Right cardiac atrium (tissue), 5 donors: ENCODE measurements around the gene SPATS2. TPM values are rescaled to one million over a fixed set of nuclear protein-coding genes. Genes with fewer than 3 reads are reported as not detected.
A peak's percentile ranks its signal among the peaks of the same experiment; 100 is the strongest.

Experiments used
- ATAC-seq, 2 donors: fragments of 200-7000 bp; cut with Tn5 transposase; one replicate each; pipeline versions ENCODE4 v1.8.0 to v1.9.1; 2020; ENCODE audit warnings: moderate library complexity in 2 of 2, mild to moderate bottlenecking in 1 of 2
- DNase-seq, 3 donors: peaks; one replicate each; pipeline ENCODE4 v3.0.0-alpha.2; 2020
- H3K27ac ChIP-seq: one replicate; pipeline ENCODE4 v1.5.1; 2013; ENCODE audit warnings: mild to moderate bottlenecking, low read length, control low read depth, moderate library complexity
- H3K27me3 ChIP-seq: one replicate; pipeline ENCODE4 v1.6.1; 2013; ENCODE audit not compliant: control insufficient read depth, insufficient read depth
- H3K4me1 ChIP-seq: one replicate; pipeline ENCODE4 v1.6.1; 2013; ENCODE audit warnings: low read length; ENCODE audit not compliant: control insufficient read depth, insufficient read depth
- H3K4me3 ChIP-seq: one replicate; pipeline ENCODE4 v1.5.1; 2013; ENCODE audit warnings: low read length, control low read depth
- H3K9me3 ChIP-seq: one replicate; pipeline ENCODE4 v1.6.1; 2013; ENCODE audit warnings: low read length; ENCODE audit not compliant: control insufficient read depth
- WGBS: extraction: QIAGEN DNeasy Blood & Tissue Kit; methylation state at CpG from one replicate; pipeline ENCODE4 v1.1.7; 2013; 5-methylcytosine and 5-hydroxymethylcytosine counted together
- intact Hi-C, 4 donors: fragments of 100-400 bp; cut with DNase I; formaldehyde crosslinking; loops; one replicate each; pipeline versions ENCODE4 v1.11.0 to v1.14.0; 2022 to 2023
- polyA plus RNA-seq: library from polyadenylated mRNA; stranded (reverse); fragments of 200-250 nt; gene quantifications from one replicate; pipeline ENCODE4 v1.2.3, GENCODE V29; 2013
- total RNA-seq, 4 donors: library from RNA; stranded (reverse); fragmentation: NEBNext Ultra II Directional; extraction: Animal tissue kit (Norgen Biotek cat#: 25700); gene quantifications; one replicate each; pipeline ENCODE4 v1.2.1, GENCODE V29; 2021
- donor health status: healthy with polysubstance abuse.
- donor health status: DM: no; HTN: yes; CAD: no.
- donor health status: DM: no; HTN: no; CAD: no.
- donor health status: DM: no; HTN: yes; CAD: no; lungs with severe emphysema.
- donor health status: DM: yes; HTN: yes; CAD: no.

Gene SPATS2
- total and polyA plus RNA-seq, 5 donors, result 5.5 to 10.3 (median 9.0) TPM

DNA sequence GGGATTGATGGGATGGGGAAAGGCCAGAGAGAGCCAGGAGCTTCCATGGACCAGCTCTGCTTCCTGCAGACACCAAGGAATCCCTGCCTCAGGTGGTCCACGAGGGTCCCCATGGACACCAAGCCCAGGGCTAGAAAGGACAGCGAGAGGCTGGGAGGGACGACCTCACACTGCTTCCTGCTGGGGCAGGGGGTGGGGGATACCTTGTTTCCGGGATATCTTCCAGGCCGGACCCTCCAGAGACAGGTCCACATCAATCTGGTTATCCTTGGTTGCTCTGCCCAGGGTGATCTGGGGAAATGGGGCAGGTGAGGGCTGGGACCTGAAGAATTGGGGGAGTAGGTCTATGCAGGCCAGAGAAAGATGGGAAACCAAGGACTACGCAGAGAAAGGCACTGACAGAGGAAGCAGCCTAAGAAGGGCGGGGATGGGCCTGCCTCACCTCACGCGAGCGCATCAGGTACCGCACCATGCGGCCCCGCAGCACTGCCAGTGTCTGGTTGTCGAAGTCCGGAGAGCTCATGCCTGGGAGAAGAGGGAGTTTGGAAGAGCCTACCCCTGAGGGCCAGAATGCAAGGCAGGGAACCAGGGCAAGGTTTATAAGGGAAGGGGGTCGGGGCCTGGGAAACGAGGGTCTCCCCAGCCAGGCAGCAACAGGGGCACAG is 191.9 kb downstream of the SPATS2 start:
- 94% methylated on average over 17 of the region's 17 CpGs for WGBS
- intact Hi-C loops, result no loop called here
- DNase-seq (peak in 1 of 3 donors; percentile 35), ATAC-seq (no peak)
- no peak overlapping the region for H3K27ac ChIP-seq
- H3K4me3 ChIP-seq, result no peak overlapping the region
- no peaks in the 10 kb centered on the region for H3K9me3 ChIP-seq
- H3K27me3 ChIP-seq, result no peaks in the 10 kb centered on the region
- H3K4me1 ChIP-seq, result no peaks in the 10 kb centered on the region

DNA sequence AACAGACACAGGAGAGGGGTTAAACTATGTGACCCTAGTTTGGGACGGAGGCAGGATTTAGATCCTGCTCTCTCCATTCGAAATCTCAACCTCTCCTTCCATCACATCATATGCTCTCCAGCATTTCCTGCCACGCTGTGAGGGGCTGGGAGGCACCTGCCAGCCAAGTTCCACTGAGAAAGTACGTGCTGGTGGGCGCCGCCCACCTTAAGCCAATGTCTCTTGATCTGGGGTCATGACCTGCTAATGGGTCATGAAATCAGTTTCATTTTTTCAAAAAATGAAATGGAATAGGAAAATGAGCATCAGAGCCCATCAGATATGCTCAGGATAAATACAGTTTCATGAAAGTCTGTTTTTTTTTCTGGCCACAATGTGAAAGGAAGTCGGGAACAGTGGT is 193.4 kb downstream of the SPATS2 start:
- Histone ChIP-seq H3K9me3 (no peaks in the 10 kb centered on the region), H3K27me3 (no peaks in the 10 kb centered on the region), H3K4me3 (no peak overlapping the region), H3K27ac (no peak overlapping the region), H3K4me1 (no peaks in the 10 kb centered on the region)
- DNase-seq (no peak), ATAC-seq (no peak)
- intact Hi-C loops, result no loop called here
- WGBS, result 76% methylated on average over 7 of the region's 7 CpGs

DNA sequence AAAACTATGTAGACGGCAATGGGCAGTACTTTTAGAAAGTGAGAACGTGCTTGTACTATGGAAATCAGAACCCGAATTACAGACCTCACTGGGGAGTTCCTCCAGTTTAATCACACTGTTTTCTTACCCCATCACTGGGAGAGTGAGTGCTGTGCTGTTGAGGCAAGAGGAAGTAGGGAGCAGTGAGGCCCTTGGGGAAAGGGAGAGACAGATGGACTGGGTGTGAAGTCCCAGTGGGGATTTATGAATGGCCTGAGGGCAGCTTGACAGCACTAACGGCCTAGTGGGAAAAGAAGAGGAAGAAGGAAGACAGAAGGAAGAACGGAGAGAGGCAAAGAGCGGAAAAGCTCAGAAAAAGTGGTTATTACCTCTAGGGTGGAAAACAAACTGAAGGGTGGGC is 195.0 kb downstream of the SPATS2 start:
- no peak overlapping the region for H3K27ac ChIP-seq
- no peaks in the 10 kb centered on the region for H3K9me3 ChIP-seq
- no peak overlapping the region for H3K4me3 ChIP-seq
- DNase-seq (no peak), ATAC-seq (no peak)
- intact Hi-C loops, result no loop called here
- 79% methylated on average over 6 of the region's 6 CpGs for WGBS
- no peaks in the 10 kb centered on the region for H3K27me3 ChIP-seq
- peaks cover 8% of the 10 kb centered on the region for H3K4me1 ChIP-seq

DNA sequence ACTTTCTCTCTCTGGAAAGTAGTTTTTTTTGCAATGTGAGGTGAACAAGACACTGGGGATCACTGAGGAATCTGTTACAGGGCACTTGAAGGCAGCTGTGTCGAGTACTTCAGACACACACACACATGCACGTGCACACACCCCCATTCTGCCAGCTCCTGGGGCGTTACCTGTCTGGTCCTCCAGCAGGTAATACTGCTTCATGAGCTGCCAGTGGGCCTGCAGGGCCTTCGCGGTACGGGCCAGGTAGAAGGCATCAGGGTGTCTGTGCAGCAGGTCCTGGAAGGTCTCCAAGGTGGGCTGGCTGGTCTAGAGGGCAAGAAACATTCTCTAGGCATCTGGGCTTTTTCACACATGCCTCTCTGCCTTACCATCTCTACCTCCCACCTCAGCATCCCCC is 195.6 kb downstream of the SPATS2 start:
- intact Hi-C loops, result no loop called here
- no peaks in the 10 kb centered on the region for H3K9me3 ChIP-seq
- 94% methylated on average over 6 of the region's 6 CpGs for WGBS
- ATAC-seq (no peak), DNase-seq (peak in 2 of 3 donors; percentile 28 to 30)
- no peak overlapping the region for H3K27ac ChIP-seq
- peaks cover 8% of the 10 kb centered on the region for H3K4me1 ChIP-seq
- no peaks in the 10 kb centered on the region for H3K27me3 ChIP-seq
- H3K4me3 ChIP-seq, result no peak overlapping the region

DNA sequence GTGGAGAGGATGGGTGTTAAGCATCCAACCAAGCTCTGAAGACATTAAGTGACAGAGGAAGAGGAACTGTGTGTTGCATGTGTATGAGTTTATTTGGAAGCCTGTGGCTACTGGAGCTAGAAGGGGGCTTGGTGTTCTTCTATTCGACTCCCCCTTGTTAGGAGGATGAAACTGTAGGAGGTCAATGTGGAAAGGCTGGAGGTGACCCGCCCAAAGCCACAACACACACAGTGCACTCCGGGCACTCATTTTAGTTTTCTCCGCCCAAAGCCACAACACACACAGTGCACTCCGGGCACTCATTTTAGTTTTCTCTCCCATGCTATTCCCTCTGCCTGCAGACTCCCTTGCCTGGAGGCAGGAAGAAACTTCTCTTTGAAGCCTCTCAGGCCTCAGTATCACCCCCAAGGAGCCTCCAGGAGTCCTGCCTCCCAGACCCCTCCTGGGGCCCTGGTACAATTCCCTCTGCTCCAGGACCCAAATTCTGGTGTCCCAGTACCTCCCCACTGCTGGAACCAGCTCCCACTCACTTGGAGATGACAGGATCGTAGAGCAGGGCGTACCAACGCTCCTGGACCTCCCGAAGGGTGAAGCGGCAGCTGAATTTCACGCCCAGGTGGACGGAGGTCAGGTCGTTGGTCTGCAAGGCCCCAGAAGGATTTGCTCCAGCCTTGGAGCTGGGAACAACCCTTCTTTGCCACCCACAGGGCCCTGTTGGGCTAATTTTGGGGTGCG is 196.9 kb downstream of the SPATS2 start:
- H3K27ac ChIP-seq, result peak overlapping the region; percentile 53

DNA sequence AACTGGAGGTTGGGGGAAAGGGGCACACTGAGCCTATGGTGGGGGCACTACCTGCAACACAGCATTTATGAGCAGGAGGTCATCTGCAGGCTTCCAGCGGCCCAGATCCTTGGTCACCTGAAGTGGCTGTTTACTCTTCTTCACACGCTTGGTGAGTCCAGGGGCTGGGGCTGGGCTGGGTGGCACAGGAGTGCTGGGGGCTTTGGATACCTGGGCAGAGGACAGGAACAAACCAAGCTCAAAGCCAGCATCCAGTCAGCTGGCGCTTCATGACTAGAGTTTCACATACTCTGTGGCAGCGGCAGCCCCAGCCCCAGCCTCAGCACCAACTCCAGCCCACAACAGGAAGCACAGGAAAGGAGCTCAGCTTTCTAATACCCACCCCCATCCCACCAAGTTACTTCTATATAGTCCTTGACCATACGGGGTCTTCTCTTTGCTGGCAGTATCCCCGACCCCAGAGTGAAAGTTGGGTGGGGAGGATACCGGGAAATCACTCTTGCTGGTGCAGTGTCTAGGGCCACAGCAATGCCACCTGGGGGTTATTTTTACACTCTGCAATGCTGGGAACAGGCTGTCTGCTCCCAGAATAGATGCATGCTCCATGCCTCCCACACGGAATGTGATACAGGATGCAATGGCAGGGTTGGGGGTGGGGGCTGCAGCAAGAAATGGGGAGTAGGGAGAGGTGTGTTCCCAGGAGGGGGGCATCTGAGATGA is 197.6 kb downstream of the SPATS2 start:
- peak; percentile 43 to 68 for ATAC-seq

More for the DNA sequence above, 196.9 kb downstream of the SPATS2 start:
- peaks cover 8% of the 10 kb centered on the region for H3K4me1 ChIP-seq
- H3K27me3 ChIP-seq, result no peaks in the 10 kb centered on the region
- ATAC-seq (no peak), DNase-seq (peak in 1 of 3 donors; percentile 27)
- intact Hi-C loops, result no loop called here
- H3K4me3 ChIP-seq, result no peak overlapping the region
- 93% methylated on average over 14 of the region's 14 CpGs for WGBS
- H3K9me3 ChIP-seq, result no peaks in the 10 kb centered on the region

DNA sequence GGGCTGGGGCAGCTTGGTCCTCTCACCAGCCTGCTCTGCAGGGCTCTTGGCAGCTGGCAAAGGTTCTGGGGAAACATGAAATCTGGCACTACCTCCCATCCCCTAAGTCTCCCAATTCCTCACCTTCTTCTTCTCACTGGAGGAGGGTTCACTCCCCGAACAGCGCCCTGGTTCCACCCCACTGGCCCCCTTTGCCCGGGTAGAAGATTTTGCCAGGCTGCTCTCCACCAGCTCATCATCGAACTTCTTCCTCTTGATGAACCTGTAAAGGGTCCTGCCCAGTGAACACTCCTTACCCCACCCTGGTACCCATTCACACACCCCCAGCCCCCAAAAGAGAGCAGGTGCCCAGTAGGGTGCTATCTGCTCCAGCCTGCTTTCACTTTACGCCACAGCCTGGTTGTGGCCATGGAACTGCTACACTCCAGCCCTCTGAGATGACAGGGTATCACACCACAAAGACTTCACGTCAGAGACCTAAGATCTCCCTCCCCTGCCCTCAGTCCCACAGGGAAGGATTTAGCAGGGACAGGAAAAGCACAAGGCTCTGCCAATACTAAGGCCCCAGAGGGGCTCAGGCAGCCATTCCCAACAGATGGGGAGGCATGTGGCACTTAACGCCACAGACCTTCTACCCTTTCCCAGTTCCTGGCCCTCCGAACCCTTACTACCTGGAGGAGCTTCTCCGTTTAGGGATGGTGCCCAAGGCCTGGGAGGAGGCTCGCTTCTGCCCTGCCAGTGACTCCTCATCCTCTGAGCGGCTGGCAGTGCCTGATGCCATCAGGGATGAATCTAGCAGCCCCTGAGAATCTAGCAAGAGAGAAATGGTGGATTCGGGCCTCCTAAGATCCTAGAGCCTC is 198.4 kb downstream of the SPATS2 start:
- Histone ChIP-seq H3K4me3 (no peak overlapping the region), H3K9me3 (no peaks in the 10 kb centered on the region), H3K4me1 (peaks cover 10% of the 10 kb centered on the region), H3K27me3 (no peaks in the 10 kb centered on the region), H3K27ac (peak overlapping the region; percentile 83)
- no peak for DNase-seq
- intact Hi-C loops, result no loop called here
- WGBS, result 89% methylated on average over 12 of the region's 12 CpGs
- no peak for ATAC-seq

More for the DNA sequence above, 197.6 kb downstream of the SPATS2 start:
- peaks cover 8% of the 10 kb centered on the region for H3K4me1 ChIP-seq
- H3K27me3 ChIP-seq, result no peaks in the 10 kb centered on the region
- no peak for DNase-seq
- intact Hi-C loops, result no loop called here
- 68% methylated on average over 8 of the region's 8 CpGs for WGBS
- peak overlapping the region; percentile 83 for H3K27ac ChIP-seq
- H3K4me3 ChIP-seq, result no peak overlapping the region
- no peaks in the 10 kb centered on the region for H3K9me3 ChIP-seq

- H3K9me3 ChIP-seq, result no peaks in the 10 kb centered on the region
- no peaks in the 10 kb centered on the region for H3K27me3 ChIP-seq
- H3K4me1 ChIP-seq, result peaks cover 10% of the 10 kb centered on the region
- 93% methylated on average over 13 of the region's 13 CpGs for WGBS
- intact Hi-C loops, result no loop called here
- H3K4me3 ChIP-seq, result no peak overlapping the region
- peak overlapping the region; percentile 68 for H3K27ac ChIP-seq
- ATAC-seq (no peak), DNase-seq (no peak)
Observed at GRCh38 chr12:49566361-49566760, 199.1 kb downstream of the SPATS2 start.

DNA sequence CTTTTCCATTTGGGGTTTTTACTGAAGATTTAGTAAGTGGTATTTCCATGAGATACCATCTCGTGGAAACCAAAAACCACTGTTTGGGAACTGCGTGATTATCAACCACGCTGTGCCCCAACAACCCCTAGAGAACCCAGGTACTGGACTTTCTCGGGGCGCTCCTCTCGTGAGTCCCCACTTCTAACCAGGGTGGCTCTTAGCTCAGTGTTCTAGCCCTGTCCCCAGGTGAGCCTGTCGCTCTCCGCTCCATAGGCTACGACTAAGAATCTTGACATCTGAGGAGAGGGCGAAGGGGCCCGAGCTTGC is 200.0 kb downstream of the SPATS2 start:
- Histone ChIP-seq H3K27ac (peak overlapping the region; percentile 68), H3K4me1 (peaks cover 10% of the 10 kb centered on the region), H3K9me3 (no peaks in the 10 kb centered on the region), H3K4me3 (peak overlapping the region; percentile 95), H3K27me3 (no peaks in the 10 kb centered on the region)
- no peak for DNase-seq
- peak; percentile 2 to 16 for ATAC-seq
- WGBS, result 6% methylated on average over 11 of the region's 11 CpGs
- intact Hi-C loops, result no loop called here

DNA sequence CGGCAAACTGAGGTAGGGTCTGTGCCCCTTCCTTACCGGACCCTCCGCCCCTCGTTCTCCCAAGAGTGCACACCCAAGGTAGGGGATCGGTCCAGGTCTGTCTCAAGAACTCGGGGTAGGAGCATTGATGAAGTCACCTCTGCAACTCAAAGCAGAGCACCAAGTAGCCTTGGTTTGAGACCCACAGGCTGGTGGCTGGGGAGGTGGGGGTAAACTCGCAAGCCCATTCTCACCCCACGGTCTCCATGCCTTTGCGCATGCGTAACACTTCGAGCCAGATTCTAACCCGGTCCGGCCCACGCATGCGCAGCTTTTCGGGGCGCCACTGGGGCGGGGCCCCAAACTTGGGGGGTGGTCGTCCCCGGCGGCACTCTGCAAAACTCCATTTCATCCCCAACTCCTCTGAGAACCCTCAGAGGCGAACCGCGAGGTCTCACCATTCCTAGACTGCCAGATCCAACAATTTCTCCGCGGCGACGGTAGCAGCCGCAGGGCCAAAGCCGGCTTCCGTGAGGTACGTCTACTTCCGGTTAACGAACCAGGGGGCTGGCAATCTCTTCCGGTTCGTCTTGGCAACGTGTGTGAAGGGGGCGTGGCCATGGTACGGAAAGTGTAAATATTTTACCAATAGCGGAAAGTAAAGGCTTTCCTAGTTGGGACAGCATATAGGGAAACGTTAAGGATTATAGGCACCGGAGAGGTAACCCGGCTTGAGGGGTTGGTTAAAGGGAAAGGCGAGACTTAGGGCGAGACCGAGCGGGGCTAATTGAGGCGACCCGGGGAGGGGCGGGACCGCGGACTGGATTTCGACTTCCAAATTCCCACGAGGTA is 200.6 kb downstream of the SPATS2 start, which contains the start of gene MCRS1:
MCRS1 (minus strand) TSS at position 532 of the 831 bp plus-strand sequence. CDS start 1,411 bp downstream, outside the sequence.
- H3K4me1 ChIP-seq, result peaks cover 10% of the 10 kb centered on the region
- WGBS, result under 1% methylated on average over 54 of the region's 54 CpGs

More for the DNA sequence above, 200.6 kb downstream of the SPATS2 start, which contains the start of gene MCRS1:
- ATAC-seq, result peak; percentile 87 to 89
- Histone ChIP-seq H3K27me3 (no peaks in the 10 kb centered on the region), H3K4me3 (peak within 1 kb of the TSS; percentile 95), H3K9me3 (no peaks in the 10 kb centered on the region), H3K27ac (peak within 1 kb of the TSS; percentile 68)
- intact Hi-C loops, result no loop called here
- peak; percentile 88 to 94 (median 93) for DNase-seq
